NCI-H748 treated with DMSO at 0.1 percent for 48 hours (cell line): ENCODE data around the gene UMAD1.

Source experiments
- DNase-seq: peaks from one replicate; lab custom pipeline; 2025; lab: John Stamatoyannopoulos, UW

Gene UMAD1

DNA sequence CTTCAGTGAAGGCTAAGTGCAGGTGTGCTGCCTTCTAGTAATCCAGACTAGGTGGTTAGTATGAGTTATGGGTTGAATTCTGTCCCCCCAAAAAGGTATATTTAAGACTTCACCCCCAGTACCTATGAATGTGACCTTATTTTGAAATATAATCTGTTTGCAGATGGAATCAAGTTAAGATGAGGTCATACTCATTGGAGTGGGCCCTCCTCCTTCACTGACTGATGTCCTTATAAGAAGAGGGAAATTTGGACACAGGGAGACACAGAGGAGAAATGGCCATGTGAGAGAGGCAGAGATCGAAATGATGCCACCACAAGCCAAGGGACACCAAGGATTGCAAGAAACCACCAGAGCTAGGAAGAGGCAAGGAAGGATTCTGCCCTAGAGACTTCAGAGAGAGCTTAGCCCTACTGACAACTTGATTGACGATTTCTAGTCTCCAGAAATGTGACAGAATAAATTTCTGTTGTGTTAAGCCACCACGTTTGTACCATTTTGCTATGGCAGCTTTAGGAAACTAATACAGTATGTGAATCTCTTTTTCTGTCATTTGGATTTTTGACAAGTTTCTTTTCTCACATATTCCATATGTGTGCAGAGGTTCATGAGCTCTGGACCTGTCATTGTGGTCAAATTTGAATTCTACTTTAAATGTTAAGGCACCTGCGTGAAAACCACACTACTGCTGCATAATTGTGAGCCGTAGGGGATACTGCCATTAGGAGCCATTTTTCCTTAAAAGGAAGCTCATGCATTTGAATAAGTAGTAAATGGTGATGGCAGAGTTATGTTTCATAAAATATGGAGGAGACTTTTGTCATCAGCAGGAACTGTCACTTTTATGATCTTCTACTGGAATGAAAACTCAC lies 80.4 kb downstream of the UMAD1 start:
- no peak for DNase-seq

DNA sequence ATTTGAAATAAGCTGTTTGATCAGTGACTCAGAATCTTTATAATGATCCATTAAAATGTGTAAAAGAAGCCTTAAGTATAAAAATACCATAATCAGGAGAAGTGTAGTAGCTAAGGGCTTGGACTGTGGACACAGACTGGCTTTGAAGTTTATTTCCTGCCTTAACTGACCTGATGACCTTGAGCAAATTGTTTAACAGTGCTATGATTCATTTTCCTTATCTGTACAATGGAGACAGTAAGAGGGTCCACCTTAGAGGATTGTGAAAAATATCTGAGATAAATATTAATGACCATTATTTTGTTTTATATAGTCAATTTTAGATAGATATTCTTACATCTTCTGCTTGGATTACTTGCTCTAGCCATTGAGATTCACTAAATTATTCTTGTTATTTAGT lies 91.2 kb downstream of the UMAD1 start:
- no peak for DNase-seq

DNA sequence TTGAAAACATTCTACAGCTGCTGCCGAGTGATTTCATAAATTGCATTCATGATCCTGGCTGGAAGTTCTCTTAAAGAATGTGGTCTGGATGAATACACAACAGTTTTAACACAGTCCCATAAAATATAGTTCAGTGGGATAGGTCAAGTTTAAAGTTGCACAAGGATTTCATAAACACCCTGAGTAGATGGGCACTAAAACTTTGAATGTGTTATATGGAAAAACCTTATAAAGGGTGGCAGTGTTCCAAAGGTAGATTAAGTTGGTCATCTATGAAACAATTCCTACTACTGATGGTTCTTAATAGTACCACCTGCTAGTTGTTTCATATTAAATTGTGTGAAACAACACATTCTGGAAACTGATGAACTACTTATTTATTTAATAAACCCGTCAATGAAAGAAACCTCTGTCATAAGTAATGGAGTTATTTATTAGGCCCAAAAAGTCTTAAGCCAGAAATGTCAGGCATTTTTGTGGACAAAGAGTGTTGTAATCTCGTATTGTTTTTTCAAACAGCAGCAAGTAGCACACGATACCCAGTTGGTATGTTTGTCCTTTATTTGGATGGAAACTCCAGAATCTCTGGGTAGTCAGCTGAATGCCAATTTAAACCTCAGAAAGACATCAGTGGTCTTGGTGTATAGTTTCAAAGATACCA lies 92.2 kb downstream of the UMAD1 start:
- no peak for DNase-seq

DNA sequence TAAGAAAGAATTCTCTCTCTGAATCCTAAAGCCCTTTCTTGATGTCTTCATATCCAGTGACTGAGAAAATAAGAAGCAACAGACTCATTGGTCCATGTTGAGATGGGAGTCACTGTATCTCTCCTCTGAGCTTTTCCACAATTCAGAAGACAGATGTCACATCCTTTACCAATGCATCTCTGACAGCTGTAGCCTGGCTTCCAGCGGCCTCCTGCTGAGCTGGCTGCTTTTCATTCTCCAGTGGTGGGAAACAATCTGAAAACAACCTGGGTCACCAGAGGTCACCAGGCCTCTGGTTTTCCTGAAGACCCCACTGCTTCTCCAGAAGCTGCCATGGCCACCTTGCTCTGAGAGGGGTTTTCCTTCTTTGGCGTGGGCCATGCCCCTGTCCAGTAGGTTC lies 96.1 kb downstream of the UMAD1 start:
- no peak for DNase-seq

DNA sequence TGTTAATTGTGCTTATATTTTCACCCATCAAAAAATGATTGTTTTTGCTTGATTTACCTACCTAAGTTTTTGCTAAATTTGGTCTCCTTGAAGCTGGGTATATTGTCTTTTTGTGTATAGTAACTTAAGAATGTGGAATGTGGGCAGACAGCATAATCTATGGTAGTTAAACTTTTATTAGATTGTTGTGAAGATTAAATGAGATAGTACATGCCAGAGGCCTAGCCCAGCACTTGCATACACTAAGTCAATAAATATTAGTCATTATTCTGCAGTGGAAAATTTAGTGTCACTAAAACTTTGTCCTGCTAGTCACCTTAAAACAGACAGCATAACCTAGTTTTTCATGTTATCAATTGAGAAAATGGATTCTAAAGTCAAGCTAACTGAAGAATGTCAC lies 97.1 kb downstream of the UMAD1 start:
- DNase-seq: no peak

DNA sequence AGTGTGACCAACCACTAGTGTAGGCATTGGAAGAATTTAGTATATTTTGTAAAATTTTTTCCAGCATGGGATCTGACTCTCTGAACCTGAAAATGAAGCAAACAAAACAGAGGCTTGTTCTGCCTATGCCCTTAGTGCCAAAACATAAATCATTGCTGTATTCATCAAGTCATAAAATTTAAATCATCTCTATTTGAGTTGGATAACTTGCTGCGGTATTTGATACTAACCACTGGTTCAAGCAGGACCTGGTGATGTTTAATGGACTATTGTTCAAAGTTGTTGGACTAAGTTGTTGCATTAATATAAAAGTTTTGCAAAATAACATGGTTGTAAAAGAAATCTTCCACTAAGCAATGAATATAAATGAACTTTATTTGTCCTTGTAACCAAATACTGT lies 97.6 kb downstream of the UMAD1 start:
- no peak for DNase-seq

DNA sequence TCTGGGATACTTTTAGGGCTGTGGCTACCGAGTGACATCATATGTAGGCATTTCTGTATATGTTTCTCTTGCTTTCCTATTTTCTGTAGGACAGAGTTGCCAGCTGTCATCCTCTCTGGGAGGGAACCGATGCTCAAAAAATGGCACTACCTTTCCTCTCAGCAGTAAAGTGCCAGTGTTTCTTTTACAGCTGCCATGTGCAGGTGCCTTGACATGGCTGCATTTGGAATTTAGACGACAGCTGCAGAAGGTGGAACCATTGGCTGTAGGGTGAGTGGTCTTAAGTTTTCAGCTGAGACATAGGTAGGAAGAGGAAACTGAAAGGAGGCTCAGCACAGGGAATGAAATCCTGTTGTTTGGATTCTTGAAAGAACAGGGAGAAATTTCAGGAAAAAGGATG lies 98.1 kb downstream of the UMAD1 start:
- no peak for DNase-seq

DNA sequence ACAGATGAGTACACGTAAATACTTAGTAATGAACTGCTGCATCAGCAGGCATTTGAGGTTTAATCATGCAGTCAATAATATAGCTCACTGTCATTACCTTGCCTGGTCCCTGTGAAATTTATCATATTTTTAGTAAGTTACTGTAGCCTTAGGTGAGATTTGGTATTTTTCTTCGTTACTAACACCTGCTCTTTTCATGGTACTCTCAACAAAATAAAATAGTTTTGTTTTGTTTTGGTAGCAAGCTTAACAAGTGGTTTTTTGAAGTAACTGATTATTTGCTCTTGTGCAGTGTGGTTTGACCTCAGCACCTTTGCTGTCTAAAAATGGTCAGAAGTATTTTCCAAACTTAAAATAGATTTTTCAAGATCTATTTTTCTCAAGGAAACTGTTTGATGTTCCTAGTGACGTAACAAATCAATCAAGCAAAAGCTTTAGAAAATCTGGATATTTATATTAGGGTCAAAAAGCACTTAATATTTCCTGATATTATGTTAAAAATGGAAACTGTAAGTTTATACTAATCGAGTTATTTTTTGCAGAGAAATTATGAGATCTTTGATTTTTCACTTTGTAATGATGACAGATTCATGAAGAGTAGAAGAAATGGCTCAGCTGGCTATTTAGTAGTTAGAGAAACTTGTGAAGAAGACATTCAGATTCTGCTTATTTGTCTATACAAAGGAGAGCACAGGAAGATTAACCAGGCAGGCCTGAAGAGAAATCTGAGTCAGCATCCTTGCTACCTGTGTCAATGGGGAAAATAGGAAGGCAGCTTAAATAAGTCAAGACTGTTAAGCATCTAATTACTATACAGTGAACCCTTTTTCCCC lies 98.9 kb downstream of the UMAD1 start:
- no peak for DNase-seq

DNA sequence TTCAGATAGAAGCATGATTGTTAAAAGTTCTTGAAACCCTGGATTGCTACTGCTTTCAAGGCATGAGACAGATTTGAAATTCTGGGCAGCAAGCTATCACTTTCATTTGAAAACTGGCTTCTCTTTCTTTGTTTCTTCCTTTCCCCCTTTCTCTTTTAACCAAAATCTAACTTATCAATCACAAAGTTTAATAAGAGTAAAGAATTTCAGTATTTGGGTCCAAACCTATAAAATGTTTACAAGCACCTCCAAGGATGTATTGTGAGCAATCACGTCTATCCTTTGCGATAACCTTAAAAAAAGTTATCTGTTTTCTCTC lies 99.4 kb downstream of the UMAD1 start:
- DNase-seq: no peak

DNA sequence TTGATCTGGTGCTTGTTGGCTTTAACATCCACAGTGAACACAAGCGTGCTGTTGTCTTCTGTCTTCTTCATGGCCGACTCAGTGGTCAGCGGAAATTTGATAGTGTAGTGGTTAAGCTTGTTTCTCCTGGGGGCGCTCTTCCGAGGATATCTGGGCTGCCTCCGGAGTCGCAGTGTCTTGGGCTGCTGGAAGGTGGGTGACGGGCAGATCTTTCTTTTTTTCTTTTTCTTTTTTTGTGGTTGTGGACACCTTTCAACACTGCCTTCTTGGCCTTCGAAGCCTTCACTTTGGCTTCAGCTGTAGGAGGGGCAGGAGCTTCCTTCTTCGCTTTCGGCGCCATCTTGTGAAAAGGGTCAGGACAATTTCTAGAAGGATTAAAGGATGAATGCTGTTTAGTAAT lies 101.7 kb downstream of the UMAD1 start:
- no peak for DNase-seq

DNA sequence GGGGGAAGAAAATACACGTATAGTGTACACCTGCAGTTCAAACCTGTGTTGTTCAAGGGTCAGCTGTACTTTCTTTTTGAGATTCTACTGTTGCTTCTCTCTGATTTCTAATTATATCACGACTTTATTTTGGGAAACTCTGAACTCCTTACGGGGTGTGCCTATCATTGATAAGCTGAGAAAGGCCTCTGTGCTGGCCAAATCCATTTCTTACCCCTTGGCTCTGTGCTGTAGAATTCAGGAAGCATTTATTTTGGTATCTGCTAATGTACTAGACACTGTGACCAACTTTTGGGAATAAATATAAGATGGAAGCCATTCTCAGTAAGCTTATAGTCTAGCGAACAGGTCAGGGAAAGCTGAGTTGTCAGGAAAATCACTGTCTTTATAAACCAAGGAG lies 104.7 kb downstream of the UMAD1 start:
- no peak for DNase-seq

DNA sequence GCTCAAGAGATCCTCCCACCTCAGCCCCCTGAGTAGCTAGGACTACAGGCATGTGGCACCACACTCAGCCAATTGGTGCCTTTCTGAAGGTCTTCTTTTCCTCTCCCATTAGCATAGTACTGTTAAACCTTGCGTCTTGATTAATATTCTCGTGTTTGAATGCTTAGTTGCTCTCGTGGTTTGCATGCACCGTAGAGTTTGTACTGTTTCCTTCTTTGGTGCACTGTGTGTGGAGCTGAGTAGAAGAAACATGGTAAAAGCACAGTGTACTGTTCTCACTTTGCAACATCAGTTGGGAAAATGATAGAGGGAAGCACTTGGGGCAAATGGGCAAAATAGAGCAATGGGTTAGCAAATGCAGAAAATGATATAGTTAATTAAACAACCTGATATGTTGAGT lies 105.4 kb downstream of the UMAD1 start:
- no peak for DNase-seq

DNA sequence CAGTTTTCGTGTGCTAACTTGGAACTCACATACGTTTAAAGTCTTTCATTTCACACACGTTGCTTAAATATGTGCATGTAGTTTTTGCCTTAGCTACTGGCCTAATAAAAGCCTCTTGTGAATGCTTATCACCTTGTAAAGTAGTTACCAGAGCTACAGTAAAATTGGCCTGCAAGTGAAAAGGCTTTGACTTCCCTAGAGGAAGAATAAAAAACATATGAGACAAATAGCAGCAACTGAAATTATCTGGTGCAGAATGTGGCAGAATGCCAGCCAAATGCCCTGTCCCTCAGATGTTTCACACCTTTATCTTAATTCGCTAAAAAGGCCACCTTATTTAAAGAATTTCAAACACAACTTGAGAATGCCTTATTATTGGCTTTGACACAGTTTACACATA lies 105.9 kb downstream of the UMAD1 start:
- no peak for DNase-seq

DNA sequence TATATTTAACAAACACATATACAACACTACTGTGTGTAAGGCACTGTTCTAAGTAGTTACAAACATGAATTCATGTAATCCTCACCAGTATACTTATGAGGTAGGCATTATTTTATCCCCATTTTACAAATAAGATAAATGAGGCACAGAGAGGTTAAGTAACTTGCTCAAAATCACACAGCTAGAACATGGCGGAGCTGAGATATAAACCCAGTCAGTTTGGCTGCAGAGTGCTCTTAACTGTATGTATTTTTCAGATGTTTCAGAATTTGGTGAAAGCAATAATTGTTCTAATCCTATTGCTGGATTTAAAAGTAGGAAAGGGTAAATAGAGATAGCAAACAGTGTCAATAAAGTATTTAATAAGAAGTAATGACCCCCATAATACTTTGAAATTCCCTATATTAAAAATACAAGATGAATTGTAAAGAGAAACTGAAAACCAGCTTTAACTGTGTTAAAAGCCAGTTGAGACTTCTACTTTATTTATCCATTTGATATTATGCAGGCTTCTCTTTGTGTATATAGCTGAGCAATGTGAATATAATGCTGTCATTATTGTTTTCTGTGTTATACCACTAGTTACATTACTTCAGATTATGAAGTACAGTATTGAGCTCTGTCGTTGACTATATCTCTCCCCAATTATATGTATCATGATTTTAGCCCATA lies 110.2 kb downstream of the UMAD1 start:
- no peak for DNase-seq

DNA sequence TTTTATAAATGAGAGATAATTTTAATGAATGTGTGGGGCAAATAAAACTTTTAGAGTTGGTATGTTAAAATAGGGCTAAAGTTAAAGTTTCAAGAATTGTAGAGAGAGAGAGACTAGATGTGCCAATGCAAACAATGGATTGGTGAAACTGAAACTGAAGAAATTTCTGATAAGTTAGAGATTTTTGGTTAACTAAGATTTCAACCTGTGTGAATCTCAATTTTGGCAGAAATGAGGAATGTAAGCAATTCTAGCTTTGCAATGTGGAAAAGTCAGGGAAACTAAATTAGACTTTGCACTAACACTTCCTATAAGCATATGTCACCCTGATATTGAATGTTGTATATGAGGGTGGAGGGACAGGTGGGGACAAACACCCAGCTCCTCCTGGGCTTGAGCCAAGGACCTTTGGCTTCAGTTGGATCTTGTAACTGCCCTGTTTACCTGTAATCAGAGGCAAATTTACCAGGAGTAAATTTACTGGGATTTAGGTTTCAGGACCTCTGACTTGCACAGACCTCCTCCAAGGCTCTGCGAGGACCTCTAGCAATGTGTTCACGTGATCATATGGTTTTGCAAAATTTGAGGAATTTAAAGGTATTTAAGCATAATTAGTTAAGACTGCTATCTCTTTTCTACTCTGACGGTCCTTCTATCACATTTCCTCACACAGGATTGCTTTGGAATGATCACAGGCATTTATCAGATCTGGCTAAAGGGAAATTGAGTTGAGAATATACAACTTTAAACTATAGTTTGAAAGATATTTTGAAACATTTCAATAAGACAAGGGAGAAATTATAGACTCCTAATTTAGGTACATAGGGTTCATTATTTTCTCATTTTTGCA lies 110.9 kb downstream of the UMAD1 start:
- no peak for DNase-seq

DNA sequence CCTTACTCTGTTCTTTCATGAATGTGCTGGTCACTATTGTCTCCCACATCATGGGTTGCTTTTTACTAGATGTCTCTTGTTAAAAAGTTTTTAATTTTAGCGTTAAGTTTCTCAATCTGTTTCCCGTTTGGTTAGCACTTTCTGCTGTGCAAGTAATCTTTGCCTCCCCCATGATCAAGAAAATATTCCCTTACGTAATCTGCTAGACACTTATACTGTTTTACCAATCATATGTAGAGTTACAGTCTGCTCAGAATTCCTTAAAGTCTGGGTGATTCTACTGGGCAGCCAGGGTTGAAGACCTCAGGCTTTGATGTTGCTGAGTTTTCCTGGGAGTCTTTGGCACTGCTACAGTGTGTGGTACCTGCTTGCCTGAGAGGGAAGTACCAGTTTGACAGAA lies 116.0 kb downstream of the UMAD1 start:
- DNase-seq: no peak

DNA sequence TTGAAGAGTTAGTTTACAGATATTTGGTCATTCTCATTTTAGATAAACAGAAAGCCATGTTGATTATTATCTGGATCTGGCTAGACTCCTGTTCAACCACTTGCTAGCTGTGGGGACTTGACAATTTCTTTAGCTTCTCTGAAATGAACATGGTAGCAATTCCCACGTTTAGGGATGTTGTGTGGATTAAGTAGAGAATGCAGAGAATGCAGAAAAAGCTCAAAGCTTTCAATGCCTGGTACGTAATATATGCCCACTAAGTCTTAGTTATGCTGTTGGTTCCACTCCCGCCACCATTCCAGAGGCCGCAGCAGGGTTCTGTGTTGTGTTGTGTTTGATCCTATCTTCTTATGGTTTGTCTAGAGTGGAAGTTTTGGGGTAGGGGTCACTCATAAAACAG lies 117.0 kb downstream of the UMAD1 start:
- no peak for DNase-seq

DNA sequence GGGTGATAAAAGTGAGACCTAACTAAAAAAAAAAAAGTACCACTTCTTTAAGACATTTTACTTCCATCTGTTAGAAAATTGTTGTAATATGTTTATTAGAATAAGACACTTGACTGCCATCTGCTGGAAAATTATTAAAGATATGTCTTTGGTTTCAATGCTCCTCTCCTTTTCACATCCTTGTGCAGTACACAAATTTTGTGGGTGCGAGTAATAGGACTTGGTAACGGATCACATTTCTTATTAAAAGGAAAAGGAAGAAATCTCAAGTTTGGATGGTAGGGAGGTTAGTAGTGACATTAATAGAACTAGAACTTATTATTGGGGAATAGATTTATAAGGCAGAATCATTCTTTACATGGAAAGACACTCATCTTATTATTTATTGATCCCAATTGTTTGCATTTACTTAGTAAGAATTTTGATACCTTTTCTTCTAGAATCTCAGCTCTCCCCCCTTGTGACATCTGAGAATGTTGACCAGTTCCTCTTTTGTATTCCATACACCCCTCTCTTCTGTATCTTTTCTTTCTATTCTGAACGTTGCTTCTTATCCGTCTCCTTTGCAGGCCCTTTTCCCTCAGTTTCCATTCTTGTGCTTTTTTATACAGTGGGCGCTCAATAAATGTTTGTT lies 120.9 kb downstream of the UMAD1 start:
- no peak for DNase-seq

DNA sequence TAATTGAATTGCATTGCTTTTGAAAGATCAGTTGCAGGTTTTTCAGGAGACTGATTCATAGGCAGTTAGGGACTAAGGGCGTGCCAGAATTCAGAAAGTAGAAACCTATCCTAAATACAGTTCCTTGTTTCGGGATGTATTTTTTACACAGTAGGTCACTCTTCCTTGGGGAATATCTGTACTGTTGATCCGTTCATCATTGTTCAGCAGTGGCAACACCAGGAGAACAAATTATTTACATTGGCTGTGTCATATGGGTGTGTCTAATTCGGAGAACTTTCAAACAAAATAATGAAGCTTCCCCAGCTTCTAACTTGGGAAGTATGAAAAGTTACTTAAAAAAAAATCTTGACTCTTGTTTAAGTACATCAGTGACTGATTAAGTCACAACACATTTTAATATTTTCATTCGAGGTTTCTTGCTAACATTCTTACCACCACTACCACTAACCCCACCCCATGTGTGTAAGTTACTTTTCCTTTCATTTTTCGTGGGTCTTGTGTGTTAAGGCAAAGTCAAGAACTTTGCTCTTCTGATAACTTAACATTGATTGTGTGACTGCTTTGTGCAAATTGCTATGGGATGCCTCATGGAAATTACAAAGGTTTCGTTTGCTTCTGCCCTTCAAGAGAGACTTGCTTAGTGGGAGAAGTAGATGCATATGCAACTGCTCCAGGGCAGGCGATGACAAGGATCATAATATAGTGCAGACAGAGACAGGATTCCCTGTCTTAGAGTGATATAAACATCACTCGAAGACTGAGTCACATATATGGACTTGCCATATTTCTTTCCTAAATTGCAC lies 121.6 kb downstream of the UMAD1 start:
- DNase-seq: no peak
